ENCODE data around the gene PRDM11. TPM values are rescaled to one million over a fixed set of nuclear protein-coding genes. Genes with fewer than 3 reads are reported as not detected.
A peak's percentile ranks its signal among the peaks of the same experiment; 100 is the strongest.

Gene PRDM11
- total RNA-seq, 1 donor from 2014 or later = 15.2 TPM

DNA sequence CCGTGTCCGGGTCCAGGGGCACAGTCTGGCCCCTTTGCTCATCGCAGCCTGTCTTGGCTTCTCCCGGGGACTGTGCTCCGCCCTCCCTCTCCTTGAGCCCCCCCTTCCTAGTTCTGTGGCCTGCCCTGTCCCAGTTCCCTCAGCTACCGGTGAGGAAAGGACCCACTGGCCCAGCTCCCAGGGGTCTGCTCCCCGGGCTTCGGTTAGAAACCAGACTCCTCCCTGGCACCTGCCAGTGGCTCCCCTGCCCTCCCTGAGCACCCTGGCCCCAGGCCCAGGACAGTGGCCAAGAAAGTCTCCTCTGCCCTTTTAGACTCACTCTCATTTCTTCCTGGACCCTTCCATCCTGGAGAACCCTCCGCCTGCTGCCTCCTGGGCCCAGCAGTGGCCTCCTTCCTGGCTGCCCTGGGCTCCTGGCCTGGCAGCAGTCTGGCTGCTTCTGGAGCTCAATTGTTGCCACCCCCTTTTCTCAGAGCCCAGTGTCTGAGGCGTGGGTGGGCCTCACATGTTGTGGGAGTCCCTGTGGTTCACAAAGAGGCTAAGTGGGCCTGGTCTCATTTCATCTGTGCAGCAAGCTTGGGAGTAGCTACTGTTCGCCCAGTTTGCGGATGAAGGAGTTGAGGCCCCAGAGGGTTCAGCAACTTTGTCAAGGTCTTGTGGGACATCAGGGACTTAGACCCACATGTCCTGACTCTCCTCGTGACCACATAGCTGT lies 12.6 kb downstream of the PRDM11 start:
- Histone ChIP-seq H3K36me3 (no peaks in the 10 kb centered on the region), H3K27ac (peak overlapping the region; percentile 87), H3K27me3 (no peaks in the 10 kb centered on the region), H3K4me1 (peaks cover 93% of the 10 kb centered on the region), H3K9me3 (no peaks in the 10 kb centered on the region), H3K4me3 (peak overlapping the region in 1 of 2 donors; percentile 7)
- DNase-seq (ENCODE audit: extremely low spot score in 2 of 2) = no peak
- TF ChIP-seq POLR2AphosphoS5 (IDR thresholded peaks at IDR 0.05; ENCODE audit: insufficient read depth in 1 of 2, low read depth in 1 of 2) (no peak), CTCF (IDR thresholded peaks at IDR 0.05) (no peak), POLR2A (IDR thresholded peaks at IDR 0.05) (no peak)
- intact Hi-C loops (cut with DNase I) = no loop called here

GRCh38 chr11:45159781-45160365 lies 13.4 kb downstream of the PRDM11 start:
- TF ChIP-seq POLR2A (IDR thresholded peaks at IDR 0.05) = no peak
- TF ChIP-seq POLR2AphosphoS5 (IDR thresholded peaks at IDR 0.05; ENCODE audit: insufficient read depth in 1 of 2, low read depth in 1 of 2) = no peak
- intact Hi-C loops (cut with DNase I) = no loop called here
- Histone ChIP-seq H3K4me3 (no peak overlapping the region), H3K36me3 (no peaks in the 10 kb centered on the region), H3K27me3 (no peaks in the 10 kb centered on the region), H3K9me3 (no peaks in the 10 kb centered on the region), H3K4me1 (peaks cover 93% of the 10 kb centered on the region), H3K27ac (peak overlapping the region; percentile 87)
- no peak for DNase-seq (ENCODE audit: extremely low spot score in 2 of 2)

GRCh38 chr11:45161252-45162063 lies 15.0 kb downstream of the PRDM11 start:
- intact Hi-C loops (cut with DNase I) = no loop called here
- Histone ChIP-seq H3K9me3 (no peaks in the 10 kb centered on the region), H3K27me3 (no peaks in the 10 kb centered on the region), H3K36me3 (no peaks in the 10 kb centered on the region), H3K4me3 (no peak overlapping the region), H3K4me1 (peaks cover 77% of the 10 kb centered on the region), H3K27ac (peak overlapping the region; percentile 28)
- no peak for TF ChIP-seq POLR2A (IDR thresholded peaks at IDR 0.05)
- no peak for TF ChIP-seq CTCF (IDR thresholded peaks at IDR 0.05)
- TF ChIP-seq POLR2AphosphoS5 (IDR thresholded peaks at IDR 0.05; ENCODE audit: insufficient read depth in 1 of 2, low read depth in 1 of 2) = peak in 1 of 2 donors; percentile 32
- no peak for DNase-seq (ENCODE audit: extremely low spot score in 2 of 2)

DNA sequence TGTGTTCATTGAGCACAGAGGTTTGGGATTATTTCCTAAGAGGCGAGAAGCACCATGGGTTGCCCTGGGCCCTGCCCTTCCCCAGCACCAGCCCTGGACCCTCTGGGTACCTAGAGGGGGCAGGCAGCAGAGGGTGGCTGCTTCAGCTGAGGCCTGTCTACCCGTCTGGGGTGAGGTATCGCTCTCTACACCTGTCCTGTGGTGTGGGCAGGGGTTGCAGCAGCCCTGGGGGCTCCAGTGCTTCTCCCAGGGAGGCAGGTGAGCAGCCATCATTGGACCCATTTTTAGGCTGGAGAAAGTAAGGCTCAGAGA lies 15.6 kb downstream of the PRDM11 start:
- Histone ChIP-seq H3K27me3 (no peaks in the 10 kb centered on the region), H3K36me3 (no peaks in the 10 kb centered on the region), H3K4me3 (no peak overlapping the region), H3K4me1 (peaks cover 72% of the 10 kb centered on the region), H3K9me3 (no peaks in the 10 kb centered on the region), H3K27ac (peak overlapping the region; percentile 28)
- no peak for DNase-seq (ENCODE audit: extremely low spot score in 2 of 2)
- no peak for TF ChIP-seq POLR2AphosphoS5 (IDR thresholded peaks at IDR 0.05; ENCODE audit: insufficient read depth in 1 of 2, low read depth in 1 of 2)
- TF ChIP-seq CTCF (IDR thresholded peaks at IDR 0.05) = no peak
- TF ChIP-seq POLR2A (IDR thresholded peaks at IDR 0.05) = no peak
- intact Hi-C loops (cut with DNase I) = no loop called here

DNA sequence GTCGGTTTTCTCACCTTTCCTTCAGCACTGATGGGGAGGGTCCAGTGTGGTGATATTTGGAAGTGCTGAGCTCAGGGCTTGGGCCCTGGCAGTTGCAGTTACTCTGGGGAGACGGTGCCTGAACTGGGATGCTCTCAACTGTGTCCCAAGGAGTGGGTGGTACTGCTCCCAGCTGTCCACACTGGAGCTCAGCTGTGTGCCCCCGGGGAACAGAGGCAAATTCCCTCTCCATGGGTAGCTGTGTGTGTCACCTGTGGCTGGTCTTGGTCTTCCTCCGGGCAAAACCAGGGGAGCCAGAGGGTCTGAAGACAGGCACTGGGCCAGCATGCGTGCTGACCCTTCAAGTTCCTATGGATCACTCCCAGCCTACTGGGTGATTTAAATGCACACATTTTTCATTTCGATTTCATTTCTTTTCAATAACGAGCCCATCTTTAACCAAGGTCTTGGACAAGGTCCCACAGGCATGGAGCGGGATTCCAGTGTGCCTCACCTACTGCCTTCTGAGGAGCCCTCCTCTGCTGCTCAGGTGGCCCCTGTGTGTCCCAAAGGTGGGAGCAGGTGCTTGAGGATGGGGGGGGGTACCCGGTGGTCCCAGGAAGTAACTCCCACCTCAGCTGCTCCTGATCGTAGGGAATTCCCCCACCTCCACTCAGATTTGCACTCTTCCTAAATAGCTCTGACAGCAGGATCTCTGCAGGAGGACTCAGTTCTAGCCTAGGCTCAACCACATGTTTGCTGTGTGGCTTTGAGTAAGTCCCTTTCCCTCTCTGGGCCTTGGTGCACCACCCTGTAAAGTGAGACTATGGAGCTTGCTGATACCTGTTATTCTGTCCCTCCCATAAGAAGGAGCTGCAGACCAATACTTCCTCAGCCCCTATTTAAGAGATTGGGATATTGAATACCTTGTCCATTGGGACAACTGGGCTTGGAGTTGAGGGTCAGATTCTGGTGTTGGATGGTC lies 16.8 kb downstream of the PRDM11 start:
- intact Hi-C loops (cut with DNase I) = no loop called here
- peaks cover 60% of the 10 kb centered on the region for H3K4me1 ChIP-seq
- H3K9me3 ChIP-seq = no peaks in the 10 kb centered on the region
- no peak overlapping the region for H3K4me3 ChIP-seq
- no peak overlapping the region for H3K27ac ChIP-seq
- H3K36me3 ChIP-seq = no peaks in the 10 kb centered on the region
- TF ChIP-seq CTCF (IDR thresholded peaks at IDR 0.05) (no peak), POLR2A (IDR thresholded peaks at IDR 0.05) (no peak), POLR2AphosphoS5 (IDR thresholded peaks at IDR 0.05; ENCODE audit: insufficient read depth in 1 of 2, low read depth in 1 of 2) (no peak)
- no peak for DNase-seq (ENCODE audit: extremely low spot score in 2 of 2)
- H3K27me3 ChIP-seq = no peaks in the 10 kb centered on the region

Data from vagina (tissue), 2 donors.